Bone marrow (tissue), 2 donors: ENCODE results near the gene CACNA1D.
"Not testable (repeated sequence)": the region's sequence is repeated elsewhere in the genome, so short reads cannot be mapped to it uniquely, and the experiment has no call there.

Experiments used
- DNase-seq, 2 donors: peaks; one replicate each; lab custom pipeline; 2025; lab: John Stamatoyannopoulos, UW

CACNA1D gene

GRCh38 chr3:53493963-53494791 is at the start of gene CACNA1D:
Gene CACNA1D (plus strand): TSS chr3:53494611. CDS start chr3:53495167, 556 bp downstream.
- no peak for DNase-seq

- no peak for DNase-seq
Observed at GRCh38 chr3:53457068-53457467, 37.3 kb upstream of the CACNA1D start.

DNA sequence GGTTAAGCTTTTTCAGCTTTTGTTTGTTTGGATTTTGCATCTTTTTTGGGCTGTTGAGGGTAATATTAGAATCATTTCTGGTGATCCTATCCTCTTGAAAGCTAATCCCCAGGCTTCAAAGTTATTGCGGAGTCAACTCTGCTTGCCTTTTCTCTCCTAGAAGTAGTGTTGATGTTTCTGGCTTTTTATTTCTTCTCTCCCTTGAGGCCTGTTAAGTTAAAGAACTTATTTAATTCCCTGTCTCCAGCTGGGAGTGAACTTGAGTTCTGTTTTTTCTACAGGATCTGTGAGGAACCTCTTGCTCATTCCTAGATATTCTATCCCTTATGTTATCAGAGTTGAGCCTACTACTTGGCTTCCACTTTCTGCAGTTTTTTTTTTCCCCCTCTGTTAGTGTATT is 34.1 kb upstream of the CACNA1D start:
- DNase-seq: no peak

DNA sequence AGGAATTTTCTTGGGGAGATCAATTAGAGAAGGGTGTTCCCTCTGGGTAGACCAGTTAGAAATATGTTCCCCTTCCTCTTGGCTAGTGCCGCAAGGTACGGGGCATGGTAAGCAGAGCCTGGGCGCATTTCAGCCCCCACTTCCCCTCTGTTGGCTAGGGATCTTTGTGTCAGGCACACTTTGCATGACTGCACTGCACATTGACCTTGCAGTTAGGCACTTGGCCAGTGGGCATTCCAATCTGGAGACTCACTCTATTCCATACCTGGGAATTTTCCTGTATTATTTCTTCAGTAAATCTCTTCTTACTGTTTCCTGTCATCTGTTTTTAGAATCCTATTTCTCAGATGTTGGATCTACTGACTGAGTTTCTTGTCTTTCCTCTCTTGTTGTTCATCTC is 30.0 kb upstream of the CACNA1D start:
- DNase-seq: no peak

DNA sequence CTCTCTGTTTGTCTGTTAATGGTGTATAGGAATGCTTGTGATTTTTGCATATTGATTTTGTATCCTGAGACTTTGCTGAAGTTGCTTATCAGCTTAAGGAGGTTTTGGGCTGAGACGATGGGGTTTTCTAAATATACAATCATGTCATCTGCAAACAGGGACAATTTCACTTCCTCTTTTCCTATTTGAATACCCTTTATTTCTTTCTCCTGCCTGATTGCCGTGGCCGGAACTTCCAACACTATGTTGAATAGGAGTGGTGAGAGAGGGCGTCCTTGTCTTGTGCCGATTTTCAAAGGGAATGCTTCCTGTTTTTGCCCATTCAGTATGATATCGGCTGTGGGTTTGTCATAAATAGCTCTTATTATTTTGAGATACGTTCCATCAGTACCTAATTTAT is 24.7 kb upstream of the CACNA1D start:
- not testable (repeated sequence) for DNase-seq

- DNase-seq: no peak
Observed at GRCh38 chr3:53473422-53473821, 21.0 kb upstream of the CACNA1D start.

GRCh38 chr3:53476372-53476771 is 18.0 kb upstream of the CACNA1D start:
- not testable (repeated sequence) for DNase-seq

DNA sequence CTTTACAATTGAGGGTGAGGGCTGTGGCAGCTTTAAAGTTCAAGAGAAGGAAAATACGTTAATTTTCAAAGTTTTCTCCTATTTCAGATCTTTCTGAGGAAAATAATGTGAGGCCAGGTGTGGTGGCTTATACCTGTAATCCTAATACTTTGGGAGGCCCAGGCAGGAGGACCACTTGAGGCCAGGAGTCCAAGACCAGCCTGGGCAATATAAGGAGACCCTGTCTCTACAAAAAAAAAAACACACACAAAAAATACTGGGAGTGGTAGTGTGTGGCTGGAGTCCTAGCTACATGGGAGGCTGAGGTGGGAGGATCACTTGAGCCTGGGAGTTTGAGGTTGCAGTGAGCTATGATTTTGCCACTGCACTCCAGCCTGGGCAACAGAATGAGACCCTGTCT is 16.7 kb upstream of the CACNA1D start:
- DNase-seq: not testable (repeated sequence)

GRCh38 chr3:53478166-53478830 is 16.1 kb upstream of the CACNA1D start:
- DNase-seq: no peak

DNA sequence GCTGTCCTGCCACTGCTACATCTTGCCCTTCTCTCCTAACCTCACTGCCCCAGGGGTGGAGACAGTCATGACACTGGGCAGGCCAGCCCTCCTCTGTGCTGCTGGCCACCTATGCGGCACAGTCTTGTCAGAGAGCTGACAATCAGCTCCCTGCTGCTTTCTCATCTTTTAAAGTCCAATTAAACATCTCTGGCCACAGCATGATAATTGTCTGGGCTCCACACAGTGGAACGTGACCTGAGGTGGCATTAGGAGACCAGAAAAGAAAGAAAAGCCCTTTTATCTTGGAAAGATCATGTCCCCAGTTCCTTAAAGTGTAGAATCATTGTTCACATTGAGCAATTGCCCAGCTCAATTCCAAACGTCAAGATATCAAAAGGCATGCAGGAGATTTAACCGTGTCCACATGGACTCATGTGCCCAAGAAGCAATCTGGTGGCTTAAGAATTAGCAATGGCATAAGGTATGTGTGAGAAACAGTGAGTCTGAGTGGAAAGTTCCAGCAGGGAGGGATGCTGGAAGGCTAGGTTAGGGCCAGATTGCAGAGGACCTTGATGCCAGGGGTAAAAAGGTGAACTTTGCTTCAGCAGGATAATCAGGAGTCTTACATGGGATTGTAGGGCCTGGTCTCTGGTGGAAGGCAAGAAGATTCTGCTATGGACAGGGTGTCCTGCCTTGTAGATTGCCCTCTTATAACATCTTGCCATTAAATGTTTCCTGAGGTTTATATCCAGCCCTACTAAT is 15.3 kb upstream of the CACNA1D start:
- no peak for DNase-seq

GRCh38 chr3:53482227-53482626 is 12.2 kb upstream of the CACNA1D start:
- DNase-seq: no peak

GRCh38 chr3:53483821-53484220 is 10.6 kb upstream of the CACNA1D start:
- no peak for DNase-seq

DNA sequence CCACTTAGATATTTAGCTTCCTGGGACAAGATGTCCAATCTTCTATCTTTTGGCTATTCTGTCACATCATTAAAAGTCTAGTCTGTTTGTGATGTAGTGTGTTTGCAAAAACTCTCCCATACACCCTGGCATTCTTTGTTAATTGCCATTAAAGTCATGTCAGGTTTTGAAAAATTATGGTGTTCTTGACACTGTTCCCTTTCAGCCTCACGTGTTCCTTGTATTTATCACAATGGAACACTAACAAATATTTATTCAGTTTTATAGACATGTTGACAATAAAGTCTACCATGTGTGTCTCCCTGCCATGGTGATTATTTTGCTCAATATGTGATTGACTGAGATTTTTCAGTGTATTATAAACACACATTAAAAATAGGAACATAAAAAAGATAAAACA is 9.4 kb upstream of the CACNA1D start:
- DNase-seq: no peak

GRCh38 chr3:53485675-53486403 is 8.6 kb upstream of the CACNA1D start:
- DNase-seq: no peak

- no peak for DNase-seq
Observed at GRCh38 chr3:53486961-53487654, 7.3 kb upstream of the CACNA1D start.

DNA sequence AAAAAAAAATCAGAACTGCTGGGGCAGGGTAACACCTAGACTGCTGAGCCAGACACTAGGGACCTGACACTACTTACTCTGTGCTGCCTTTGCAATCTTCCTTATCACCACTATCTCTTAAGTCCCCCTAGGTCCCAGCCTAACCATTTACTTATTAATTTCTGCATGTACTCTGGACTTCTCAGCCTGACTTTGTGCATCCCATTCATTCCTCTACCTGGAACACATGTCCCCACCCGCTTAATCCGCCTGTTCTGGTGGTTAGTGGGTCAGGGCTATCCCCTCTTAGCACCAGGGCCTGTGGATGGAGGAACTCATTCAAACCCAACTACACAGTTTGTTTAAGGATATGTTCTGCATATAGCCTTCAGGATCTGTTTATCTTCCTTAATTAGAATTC is 5.0 kb upstream of the CACNA1D start:
- no peak for DNase-seq

- no peak for DNase-seq
Observed at GRCh38 chr3:53489787-53490458, 4.5 kb upstream of the CACNA1D start.

DNA sequence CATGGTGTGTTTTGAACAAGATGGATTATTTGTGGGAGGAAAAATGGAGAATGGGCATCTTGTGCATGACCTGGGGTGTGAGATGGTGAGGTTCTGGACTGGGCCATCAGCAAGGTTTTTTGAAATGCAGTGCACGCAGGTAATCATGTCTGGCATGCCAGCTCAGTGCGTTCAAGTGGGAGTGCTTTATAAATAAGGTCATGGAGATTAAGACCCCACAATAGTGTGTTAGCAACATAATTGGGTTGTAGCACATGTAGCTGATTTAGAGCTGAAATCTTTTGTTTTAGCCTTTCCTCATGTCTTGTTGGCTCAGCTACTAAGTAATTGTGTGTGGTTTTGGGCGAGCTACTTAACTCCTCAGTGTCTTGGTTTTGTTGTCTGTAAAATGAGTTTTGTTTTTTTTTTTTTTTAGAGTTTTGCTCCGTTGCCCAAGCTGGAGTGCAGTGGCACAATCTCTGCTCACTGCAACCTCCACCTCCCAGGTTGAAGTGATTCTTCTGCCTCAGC is 3.9 kb upstream of the CACNA1D start:
- DNase-seq: no peak

GRCh38 chr3:53491276-53491675 is 3.1 kb upstream of the CACNA1D start:
- no peak for DNase-seq

DNA sequence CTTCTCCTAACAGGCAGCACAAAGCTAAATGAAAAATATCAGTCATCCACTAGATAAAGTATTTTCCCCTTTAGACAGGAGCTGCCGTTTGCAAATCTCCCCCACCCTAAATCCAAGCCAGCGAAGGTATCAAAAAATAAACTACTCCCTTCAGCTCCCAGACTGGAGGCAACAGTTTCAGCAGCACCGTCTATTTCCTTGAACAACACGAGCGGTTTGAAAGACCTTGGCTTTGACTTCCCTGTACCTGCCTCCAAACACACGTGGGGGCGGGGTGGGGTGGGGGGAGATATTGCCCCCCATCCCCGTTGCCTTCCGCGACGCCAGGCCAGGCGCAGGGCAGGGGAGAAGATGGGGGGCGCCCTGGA is 832 bp upstream of the CACNA1D start:
- DNase-seq: no peak

DNA sequence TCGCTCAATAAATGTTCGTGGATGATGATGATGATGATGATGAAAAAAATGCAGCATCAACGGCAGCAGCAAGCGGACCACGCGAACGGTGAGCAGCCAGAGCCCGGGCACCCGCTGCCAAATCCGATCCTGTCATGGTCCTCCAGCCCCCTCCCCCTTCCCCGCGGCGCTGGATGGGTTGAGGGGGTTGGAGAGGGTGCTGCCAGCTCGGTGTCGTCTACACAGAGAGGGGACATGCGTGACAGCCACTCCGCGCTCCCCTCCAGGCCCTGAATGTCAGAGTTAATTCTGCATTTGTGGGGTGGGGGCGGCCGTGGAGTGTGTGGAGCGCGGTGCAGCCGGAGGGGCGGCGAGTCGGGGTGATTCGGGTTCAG is 722 bp downstream of the CACNA1D start:
- no peak for DNase-seq
